Measurements from ENCODE around the gene TTR. TPM values are rescaled to one million over a fixed set of nuclear protein-coding genes. Genes with fewer than 3 reads are reported as not detected.

TTR gene
- total and polyA plus RNA-seq, 5 donors: 0.11 to 0.79 TPM; not detected in 3

DNA sequence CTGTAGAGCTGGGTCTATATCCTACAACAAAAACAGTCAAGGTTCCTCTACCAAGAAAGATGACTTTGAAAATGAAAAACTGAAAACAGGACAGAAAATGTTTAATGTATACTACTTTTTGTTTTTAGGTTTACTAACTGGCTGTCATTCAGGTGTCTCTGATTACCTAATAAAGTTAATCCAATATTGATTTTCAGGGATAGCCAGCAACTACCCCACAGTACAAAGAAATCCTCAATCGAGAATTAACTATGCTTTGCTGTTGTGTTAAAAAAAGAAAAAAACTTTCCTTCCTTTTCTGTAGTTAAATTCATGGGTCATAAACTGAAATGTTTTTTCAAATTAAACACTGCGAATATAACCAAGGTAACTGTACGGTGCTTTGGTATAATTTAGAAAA lies 45.8 kb downstream of the TTR start:
- no peaks in the 10 kb centered on the region for H3K9me3 ChIP-seq (ENCODE audit: control insufficient read depth, low read length)
- H3K27me3 ChIP-seq (ENCODE audit: control insufficient read depth, insufficient read depth): no peaks in the 10 kb centered on the region
- no peak overlapping the region for H3K27ac ChIP-seq (ENCODE audit: low read length)
- DNase-seq (no peak), ATAC-seq (no peak)
- no peaks in the 10 kb centered on the region for H3K4me1 ChIP-seq (ENCODE audit: control insufficient read depth, insufficient read depth, low read length)
- 97% methylated on average over 3 of the region's 3 CpGs for WGBS
- intact Hi-C loops (cut with DNase I): no loop called here
- H3K4me3 ChIP-seq (ENCODE audit: low read length): no peak overlapping the region

DNA sequence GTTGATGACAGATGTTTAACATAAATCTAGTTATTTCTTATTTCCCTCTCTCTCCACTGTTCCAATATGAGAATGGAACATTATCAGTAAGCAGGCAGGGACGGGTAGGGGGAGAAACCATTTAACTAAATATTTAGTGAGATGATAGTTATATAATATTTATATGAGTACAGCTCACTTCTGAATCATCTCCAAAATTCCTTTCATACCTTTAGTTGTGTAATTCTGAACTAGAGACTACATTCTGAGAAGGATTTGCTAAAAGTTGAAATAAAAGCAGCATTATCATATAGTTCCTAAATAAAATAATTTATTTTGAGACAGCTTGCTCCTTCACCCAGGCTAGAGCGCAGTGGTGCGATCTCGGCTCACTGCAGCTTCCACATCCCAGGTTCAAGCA lies 51.3 kb downstream of the TTR start:
- Histone ChIP-seq H3K4me3 (ENCODE audit: low read length) (no peak overlapping the region), H3K27me3 (ENCODE audit: control insufficient read depth, insufficient read depth) (no peaks in the 10 kb centered on the region), H3K27ac (ENCODE audit: low read length) (no peak overlapping the region), H3K9me3 (ENCODE audit: control insufficient read depth, low read length) (no peaks in the 10 kb centered on the region), H3K4me1 (ENCODE audit: control insufficient read depth, insufficient read depth, low read length) (no peaks in the 10 kb centered on the region)
- WGBS: 91% methylated on average over 4 of the region's 4 CpGs
- DNase-seq (no peak), ATAC-seq (no peak)
- intact Hi-C loops (cut with DNase I): no loop called here

DNA sequence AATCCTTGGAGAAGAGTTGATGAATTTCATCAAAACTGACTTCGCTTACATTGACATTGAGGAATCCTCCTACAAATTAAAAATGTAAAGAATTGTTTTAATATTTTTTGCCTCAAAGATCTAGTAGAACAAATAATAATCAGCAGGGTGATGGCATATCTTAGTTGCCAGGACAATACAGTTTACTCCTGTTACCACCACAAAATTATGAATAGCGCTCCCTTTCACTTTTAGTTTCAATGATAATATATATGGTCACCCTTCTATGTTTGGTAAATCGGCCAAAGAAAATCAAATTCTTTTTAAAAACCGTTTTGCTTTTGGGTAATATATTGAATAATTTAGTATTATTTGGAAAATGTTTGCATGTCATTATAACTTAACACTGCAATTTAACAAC lies 53.7 kb downstream of the TTR start:
- Histone ChIP-seq H3K4me1 (ENCODE audit: control insufficient read depth, insufficient read depth, low read length) (no peaks in the 10 kb centered on the region), H3K27me3 (ENCODE audit: control insufficient read depth, insufficient read depth) (no peaks in the 10 kb centered on the region), H3K9me3 (ENCODE audit: control insufficient read depth, low read length) (no peaks in the 10 kb centered on the region), H3K4me3 (ENCODE audit: low read length) (no peak overlapping the region), H3K27ac (ENCODE audit: low read length) (no peak overlapping the region)
- ATAC-seq (no peak), DNase-seq (no peak)
- intact Hi-C loops (cut with DNase I): no loop called here
- WGBS: 96% methylated on average over 4 of the region's 4 CpGs

DNA sequence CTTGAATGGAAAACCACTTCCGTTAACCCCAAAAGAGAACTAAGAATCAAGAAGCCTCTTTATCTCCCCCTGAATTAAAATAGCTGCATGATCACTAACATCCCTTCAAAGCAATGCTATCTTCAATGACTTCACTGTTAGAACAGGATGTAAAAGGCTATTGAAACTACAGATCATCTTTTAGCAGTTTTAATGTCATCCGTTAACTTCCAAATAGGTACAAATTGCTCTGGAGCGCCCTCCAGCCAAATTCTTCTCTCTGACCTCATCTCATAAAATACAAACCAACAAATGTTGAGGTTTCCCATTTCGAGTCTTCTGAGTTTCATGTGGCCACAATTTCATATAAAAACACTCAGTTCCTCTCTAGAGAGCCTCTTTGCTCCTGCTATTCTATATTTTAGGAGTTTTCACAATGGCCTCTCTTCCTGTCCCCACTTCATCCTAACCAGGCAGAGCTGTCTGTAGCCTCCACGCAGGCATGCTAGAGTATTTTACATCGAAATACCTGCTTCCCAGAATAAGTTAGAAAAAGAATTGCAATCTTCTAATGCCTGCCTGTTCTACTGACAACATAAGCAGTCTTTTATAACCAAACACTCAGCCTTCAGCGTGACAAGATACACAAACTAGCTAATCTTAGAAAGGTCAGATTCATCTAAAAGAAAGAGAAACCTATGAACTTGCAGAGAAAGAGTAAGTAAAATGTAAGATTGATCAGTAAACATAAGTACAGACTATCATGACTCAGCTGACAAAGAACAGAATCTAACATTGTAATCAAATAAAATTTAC lies 54.9 kb downstream of the TTR start:
- H3K4me1 ChIP-seq (ENCODE audit: control insufficient read depth, insufficient read depth, low read length): no peaks in the 10 kb centered on the region
- no peaks in the 10 kb centered on the region for H3K27me3 ChIP-seq (ENCODE audit: control insufficient read depth, insufficient read depth)
- no peak overlapping the region for H3K27ac ChIP-seq (ENCODE audit: low read length)
- no peak for ATAC-seq
- intact Hi-C loops (cut with DNase I): no loop called here
- WGBS: 77% methylated on average over 7 of the region's 7 CpGs
- no peak overlapping the region for H3K4me3 ChIP-seq (ENCODE audit: low read length)
- no peaks in the 10 kb centered on the region for H3K9me3 ChIP-seq (ENCODE audit: control insufficient read depth, low read length)
- DNase-seq: no peak

DNA sequence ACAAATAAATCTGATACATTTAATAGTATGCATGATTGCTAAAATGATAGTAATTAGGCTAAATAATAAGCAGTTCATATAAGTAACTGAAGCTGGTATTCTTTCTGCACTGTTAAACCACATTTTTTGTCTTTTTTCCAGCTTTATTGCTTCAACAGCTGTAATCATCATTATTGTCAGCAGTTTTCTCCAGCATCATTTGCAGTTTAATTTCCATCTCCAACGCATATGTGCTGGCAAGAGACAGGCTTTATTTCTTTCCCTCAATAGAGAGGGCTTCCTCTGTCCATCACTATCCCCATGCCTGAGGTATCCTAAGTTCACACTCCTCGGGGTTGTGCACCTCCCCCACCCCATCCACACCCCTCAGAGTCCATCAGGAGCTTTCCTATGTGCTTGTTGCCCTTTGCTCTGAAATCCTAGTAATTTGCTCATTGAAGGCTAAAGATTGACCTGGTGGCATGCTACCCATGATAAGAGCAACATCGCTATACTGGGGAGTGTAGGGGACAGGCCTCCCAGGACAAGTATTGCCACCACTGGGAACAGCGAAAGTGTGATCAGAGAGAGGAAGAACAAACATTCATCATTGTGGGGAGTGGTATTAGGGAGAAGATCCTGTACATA lies 55.6 kb downstream of the TTR start:
- intact Hi-C loops (cut with DNase I): no loop called here
- WGBS: 59% methylated on average over 4 of the region's 4 CpGs
- Histone ChIP-seq H3K4me3 (ENCODE audit: low read length) (no peak overlapping the region), H3K27ac (ENCODE audit: low read length) (no peak overlapping the region), H3K4me1 (ENCODE audit: control insufficient read depth, insufficient read depth, low read length) (no peaks in the 10 kb centered on the region), H3K9me3 (ENCODE audit: control insufficient read depth, low read length) (no peaks in the 10 kb centered on the region), H3K27me3 (ENCODE audit: control insufficient read depth, insufficient read depth) (no peaks in the 10 kb centered on the region)
- DNase-seq: no peak
- ATAC-seq: no peak

Other genes with a start within 250 kb of the TTR start
- not detected for gene DSG4, start 215.1 kb upstream of the TTR start, total RNA-seq
- gene DSG4, start 215.1 kb upstream of the TTR start, polyA plus RNA-seq: not detected
- not detected for gene DSG3, start 144.1 kb upstream of the TTR start, total RNA-seq
- gene DSG3, start 144.1 kb upstream of the TTR start, polyA plus RNA-seq: not detected
- gene DSG2, start 93.7 kb upstream of the TTR start, total RNA-seq: 10 to 100 TPM; 73.7 to 77.6 (median 75.2) TPM
- gene DSG2, start 93.7 kb upstream of the TTR start, polyA plus RNA-seq: 24.8 TPM
- 10 to 100 TPM in 3 of 4 donors, 1 to 10 TPM in 1; 7.2 to 12.9 (median 11.0) TPM for gene B4GALT6, start 92.7 kb downstream of the TTR start, total RNA-seq
- 4.1 TPM for gene B4GALT6, start 92.7 kb downstream of the TTR start, polyA plus RNA-seq
- gene SLC25A52, start 169.0 kb downstream of the TTR start, total RNA-seq: under 1 TPM in 1 of 4 donors, not detected in 3; 0.23 TPM
- gene SLC25A52, start 169.0 kb downstream of the TTR start, polyA plus RNA-seq: 0.07 TPM

All from right cardiac atrium (tissue), 5 donors.